RPMI7951 (cell line): ENCODE results near the gene ARHGAP1. TPM values are rescaled to one million over a fixed set of nuclear protein-coding genes. Genes with fewer than 3 reads are reported as not detected.

Source experiments
- DNase-seq: peaks from one replicate; pipeline ENCODE4 v3.0.0-alpha.2; 2012; ENCODE audit warnings: low read depth
- total RNA-seq: library from RNA; depleted of rRNA; stranded (reverse); fragments of >200 nt; shearing (Covaris generic); gene quantifications from 2 replicates; pipeline ENCODE4 v1.2.3, GENCODE V29; 2014

Gene ARHGAP1
- total RNA-seq, 1 experiment from 2014 or later = 15.4 TPM

- no peak for DNase-seq
Measured at GRCh38 chr11:46694072-46694471, 6.3 kb downstream of the ARHGAP1 start.

- no peak for DNase-seq
Measured at GRCh38 chr11:46693597-46694012, 6.8 kb downstream of the ARHGAP1 start.

- no peak for DNase-seq
Measured at GRCh38 chr11:46692450-46692849, 8.0 kb downstream of the ARHGAP1 start.

GRCh38 chr11:46690702-46691101, 9.7 kb downstream of the ARHGAP1 start:
- DNase-seq = no peak

- peak; percentile 71 for DNase-seq
Measured at GRCh38 chr11:46686886-46687795, 13.3 kb downstream of the ARHGAP1 start.

GRCh38 chr11:46684367-46684766, 16.1 kb downstream of the ARHGAP1 start:
- no peak for DNase-seq

- DNase-seq = peak; percentile 17
Measured at GRCh38 chr11:46682773-46683752, 17.4 kb downstream of the ARHGAP1 start.

DNA sequence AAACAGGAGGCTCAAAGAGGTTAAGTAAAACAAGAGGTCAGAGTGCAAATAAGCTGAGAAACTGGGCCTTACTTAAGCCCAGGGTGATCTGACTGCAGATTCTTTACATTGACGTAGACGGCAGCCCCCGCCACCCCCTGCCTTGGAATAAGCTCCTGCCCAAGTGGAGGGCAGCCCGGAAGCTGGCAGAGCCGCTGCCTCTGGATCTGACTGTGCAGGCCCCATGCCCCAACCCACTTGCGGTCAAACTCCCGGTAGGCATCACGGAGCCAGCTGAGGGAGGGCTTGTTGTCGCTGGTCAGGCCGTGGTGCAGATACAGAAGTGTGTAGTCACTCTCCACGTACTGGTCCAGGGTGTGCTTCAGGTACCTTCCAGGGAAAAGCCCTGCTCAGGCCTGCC, 18.6 kb downstream of the ARHGAP1 start:
- DNase-seq = no peak

- no peak for DNase-seq
Measured at GRCh38 chr11:46680815-46681214, 19.6 kb downstream of the ARHGAP1 start.

- no peak for DNase-seq
Measured at GRCh38 chr11:46680164-46680760, 20.2 kb downstream of the ARHGAP1 start.

DNA sequence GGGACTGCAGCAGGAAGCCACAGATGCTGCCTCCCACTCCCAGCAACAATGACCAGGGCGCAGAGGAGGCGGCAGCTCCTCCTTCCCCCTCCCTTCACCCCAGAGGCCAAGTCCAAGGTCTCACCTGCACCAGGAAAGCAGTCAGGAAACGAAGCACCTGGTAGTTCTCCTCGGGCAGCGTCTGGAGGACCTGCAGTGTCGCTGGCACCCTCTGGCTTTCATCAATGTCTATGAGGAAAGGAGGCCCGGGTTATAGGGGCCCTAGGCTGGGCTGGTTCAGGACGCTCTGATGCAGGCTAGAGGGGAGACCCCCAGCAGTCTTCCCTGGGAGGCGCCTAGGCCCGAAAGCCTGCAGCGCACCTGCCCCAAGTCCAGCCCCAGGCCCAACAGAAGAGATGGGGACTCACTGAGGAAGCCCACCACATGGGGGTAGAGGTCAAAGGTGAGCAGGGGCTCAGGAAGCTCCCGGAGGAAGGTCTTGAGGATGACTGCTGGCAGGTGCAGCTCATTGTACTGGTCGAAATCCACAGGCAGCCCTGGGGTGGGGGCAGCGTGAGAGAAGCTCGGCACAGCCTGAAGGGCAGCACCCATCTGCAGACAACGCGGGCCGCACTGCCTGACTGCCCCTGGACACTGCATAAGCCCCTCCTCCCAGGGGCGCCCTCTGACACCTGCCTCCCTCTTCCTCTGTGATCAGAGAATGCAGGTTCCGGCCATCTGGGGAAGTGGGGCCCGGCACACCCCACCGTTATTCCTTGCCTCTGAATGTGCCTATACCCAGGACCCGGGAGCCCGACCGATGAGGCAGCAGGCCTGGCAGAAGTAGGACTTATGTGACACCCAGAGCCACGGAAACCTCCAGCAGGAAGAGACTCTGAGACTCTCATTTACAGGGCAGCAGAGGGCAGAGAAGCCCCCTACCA, 20.9 kb downstream of the ARHGAP1 start:
- DNase-seq = no peak

GRCh38 chr11:46678741-46679130, 21.7 kb downstream of the ARHGAP1 start:
- no peak for DNase-seq

DNA sequence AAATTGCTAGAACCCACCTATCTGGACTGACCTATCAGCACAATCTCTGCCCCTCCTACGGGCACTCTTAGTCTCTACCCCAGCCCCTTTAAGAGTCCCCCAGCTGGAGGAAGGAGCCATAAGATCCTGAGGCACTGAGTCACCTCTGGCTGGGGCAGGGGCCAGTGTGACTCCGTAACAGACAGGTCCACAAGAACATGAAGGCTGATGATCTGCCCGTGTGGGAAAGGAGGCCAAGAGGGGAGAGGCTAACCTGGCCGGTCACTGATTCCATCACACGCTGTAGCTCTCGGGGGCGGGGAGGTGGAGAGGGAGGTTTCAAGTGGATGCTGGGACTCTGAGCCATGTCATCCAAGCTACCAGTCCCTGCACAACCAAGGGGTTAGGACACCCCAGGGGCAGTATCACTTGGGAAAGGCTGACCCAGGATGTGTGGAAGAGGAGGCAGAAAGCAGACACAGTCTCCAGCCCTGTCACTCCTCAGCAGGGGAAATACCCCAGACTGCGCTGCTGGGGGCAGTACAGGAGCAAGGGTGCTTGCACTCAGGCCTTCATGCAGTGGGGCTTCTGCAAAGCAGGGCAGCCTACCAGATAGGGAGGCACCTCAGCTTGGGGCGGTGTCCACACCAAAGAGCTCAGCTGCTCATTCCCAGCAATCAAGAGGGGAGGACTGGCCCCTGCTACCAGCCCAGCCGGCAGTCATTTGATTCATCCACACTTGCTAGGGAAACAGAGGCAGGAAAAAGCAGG, 22.3 kb downstream of the ARHGAP1 start:
- DNase-seq = no peak

DNA sequence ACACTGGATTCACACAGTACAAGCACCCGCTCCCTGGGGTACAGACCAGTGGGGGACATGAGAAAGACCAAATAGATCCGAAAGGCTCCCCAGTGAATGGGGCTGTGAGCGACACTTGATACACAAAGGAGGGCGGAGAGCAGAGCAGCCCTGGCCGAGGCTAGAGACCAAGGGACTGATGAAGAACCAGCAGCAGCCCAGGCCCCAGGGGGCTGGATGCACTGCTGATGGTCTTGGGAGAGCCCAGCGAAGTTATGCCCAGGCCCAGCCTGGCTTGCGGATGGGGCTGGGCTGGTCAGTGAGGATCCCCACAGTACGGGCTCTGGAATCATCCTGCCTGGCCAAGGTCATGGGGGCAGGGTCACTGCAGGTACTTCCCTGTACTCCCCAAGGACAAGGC, 23.2 kb downstream of the ARHGAP1 start:
- no peak for DNase-seq

- no peak for DNase-seq
Measured at GRCh38 chr11:46676436-46677158, 23.8 kb downstream of the ARHGAP1 start.

DNA sequence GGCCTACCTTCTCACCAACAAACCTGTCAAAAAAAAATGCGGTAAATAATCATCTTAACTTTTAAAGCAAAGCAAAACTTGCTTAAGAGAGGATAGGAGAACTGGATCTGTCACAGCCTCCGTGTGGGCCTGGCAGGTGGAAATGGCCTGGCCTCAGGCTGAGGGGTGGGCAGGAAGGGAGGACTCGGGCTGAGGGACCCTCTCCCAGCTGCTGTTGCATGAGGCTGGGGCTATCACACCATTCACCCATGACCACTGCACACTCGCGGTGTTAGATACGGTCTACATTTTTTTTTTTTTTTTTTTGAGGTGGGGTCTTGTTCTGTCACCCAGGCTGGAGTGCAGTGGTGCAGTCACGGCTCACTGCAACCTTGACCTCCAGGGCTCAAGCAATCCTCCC, 24.5 kb downstream of the ARHGAP1 start:
- DNase-seq = no peak

DNA sequence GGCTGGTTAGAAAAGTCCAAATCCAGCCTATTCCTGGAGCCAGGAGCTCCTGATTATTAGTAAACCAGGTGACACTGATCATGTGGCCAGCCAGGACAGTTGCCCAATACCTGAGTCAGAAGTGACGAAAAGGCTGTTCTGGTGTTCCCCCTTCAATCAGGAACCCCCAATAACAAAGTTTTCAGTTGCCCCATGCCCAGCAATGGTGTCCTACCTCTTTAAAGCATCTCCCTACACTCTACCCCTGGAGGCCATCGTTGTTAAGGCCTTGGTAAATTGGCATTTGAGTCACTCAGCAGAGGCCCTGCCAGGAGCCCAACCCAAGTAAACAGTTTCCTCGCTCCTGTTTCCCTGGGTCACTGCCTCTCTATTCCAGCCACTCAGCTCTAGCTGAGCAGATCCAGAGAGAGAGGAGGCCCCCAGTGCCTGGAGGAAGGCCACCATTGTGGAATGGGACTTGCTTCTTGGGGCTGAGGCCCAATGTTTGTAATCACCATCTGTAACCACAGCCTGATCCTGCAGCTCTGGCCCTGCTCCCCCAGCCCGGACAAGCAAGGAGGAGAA, 25.0 kb downstream of the ARHGAP1 start:
- peak; percentile 74 for DNase-seq

GRCh38 chr11:46674463-46675287, 25.7 kb downstream of the ARHGAP1 start:
- peak; percentile 43 for DNase-seq
